ENCODE data around the gene GINS3.

The GINS3 gene

DNA sequence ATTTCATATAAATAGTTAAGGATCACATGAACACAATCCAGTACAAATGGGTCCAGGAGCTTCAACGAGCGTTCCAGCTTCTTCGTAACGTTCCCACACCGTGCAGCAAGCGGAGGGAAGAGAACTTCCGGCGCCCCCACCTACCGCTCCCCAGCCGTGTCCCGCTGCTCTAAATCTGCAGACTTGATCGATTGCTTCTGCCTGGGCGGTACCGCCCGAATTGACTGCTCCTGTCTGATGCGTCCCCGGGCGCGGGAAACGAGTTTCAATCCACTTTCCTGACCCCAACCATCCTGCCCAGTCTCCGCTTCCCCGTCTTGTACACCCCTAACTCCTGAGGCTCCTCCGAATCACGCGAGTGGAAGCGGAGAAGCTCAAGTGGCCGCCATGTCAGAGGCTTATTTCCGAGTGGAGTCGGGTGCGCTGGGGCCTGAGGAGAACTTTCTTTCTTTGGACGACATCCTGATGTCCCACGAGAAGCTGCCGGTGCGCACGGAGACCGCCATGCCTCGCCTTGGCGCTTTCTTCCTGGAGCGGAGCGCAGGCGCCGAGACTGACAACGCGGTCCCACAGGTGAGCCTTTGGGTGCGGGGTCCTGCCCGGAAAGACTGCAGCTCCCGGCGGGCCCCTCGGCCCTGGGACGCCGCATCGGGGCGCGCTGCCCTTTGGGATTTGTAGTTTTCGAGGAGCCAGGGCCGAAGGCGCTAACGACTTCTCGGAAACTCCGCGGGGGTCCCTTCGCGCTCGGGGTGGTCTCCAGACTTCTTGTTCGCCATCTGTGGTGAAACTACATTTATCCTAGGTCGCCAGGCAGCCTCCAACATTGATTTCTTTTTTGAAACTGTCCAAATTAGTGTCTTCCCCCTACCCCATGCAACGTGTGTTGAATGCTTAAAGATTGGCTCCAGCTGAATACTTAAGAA lies at the start of gene GINS3:
Gene GINS3, plus strand, starts transcription at position 257 of the 923 bp plus-strand sequence. Its CDS starts 131 bp downstream, at position 388.
- peak; percentile 78 for DNase-seq (ENCODE audit: low spot score)

DNA sequence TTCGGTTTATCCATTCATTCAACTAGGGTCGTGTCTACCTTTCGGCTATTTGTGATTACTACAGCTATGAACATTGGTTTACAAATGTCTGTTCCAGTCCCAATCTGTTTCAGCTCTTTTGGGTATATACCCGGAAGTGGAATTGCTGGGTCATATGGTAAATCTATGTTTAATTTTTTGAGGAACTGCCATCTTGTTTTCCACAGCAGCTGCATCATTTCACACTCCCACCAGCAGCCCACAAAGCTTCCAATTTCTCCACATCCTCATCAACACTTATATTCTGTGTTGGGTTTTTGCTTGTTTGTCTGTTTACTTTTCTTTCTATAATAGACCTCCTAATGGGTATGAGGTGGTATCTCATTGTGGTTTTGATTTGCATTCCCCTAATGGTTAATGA lies 48.7 kb upstream of the GINS3 start:
- no peak for DNase-seq (ENCODE audit: low spot score)

DNA sequence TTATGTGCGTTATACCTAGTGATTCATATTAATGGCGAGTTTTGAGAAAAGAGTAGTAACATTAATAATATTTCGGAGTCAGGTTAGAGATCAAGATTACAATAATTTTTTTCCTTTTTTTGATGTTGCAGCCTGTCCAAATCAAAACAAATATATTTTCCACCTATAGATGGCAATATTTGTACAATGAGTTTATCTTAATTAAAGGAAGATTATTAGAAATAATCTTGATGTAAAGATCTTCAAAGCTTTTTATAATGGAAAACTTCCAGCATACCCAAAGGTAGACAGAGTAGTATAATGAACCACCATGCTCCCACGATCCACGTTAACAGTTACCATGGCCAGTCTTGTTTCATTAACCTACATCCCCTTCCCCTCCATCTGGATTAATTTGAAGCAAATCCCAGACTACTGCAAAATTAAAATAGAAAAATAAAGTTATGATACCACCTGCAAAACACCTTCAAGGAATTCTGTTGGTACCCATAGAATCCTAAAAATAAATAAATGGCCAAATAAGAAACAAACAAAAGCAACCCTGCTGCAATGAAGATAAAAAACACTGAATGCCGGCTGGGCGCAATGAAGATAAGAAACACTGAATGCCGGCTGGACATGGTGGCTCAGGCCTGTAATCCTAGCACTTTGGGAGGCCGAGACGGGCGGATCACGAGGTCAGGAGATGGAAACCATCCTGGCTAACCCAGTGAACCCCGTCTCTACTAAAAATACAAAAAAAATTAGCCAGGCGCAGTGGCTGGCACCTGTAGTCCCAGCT lies 46.5 kb upstream of the GINS3 start:
- DNase-seq (ENCODE audit: low spot score): no peak

GRCh38 chr16:58346831-58347371 lies 45.4 kb upstream of the GINS3 start:
- DNase-seq (ENCODE audit: low spot score): no peak

GRCh38 chr16:58348986-58349385 lies 43.3 kb upstream of the GINS3 start:
- no peak for DNase-seq (ENCODE audit: low spot score)

GRCh38 chr16:58352690-58353089 lies 39.6 kb upstream of the GINS3 start:
- no peak for DNase-seq (ENCODE audit: low spot score)

GRCh38 chr16:58360041-58360634 lies 32.1 kb upstream of the GINS3 start:
- no peak for DNase-seq (ENCODE audit: low spot score)

DNA sequence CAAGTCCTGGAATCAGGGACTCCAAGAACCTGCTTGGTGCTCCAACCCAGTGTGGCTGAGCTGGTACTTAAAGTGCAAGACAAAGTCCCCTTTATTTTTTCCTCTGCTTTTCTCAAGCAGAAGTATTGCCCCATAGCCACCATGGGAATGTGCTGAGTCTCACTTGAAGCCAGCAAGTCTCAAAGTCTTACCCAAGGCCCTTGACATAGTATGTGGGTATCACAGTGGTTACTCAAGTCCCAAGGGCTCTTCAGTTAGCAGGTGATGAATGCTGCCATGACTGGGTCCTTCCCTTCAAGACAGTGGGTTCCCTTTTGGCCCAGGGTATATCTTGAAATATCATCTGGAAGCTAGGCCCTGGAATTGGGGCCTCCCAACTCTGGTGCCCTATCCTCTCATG lies 30.5 kb upstream of the GINS3 start:
- no peak for DNase-seq (ENCODE audit: low spot score)

DNA sequence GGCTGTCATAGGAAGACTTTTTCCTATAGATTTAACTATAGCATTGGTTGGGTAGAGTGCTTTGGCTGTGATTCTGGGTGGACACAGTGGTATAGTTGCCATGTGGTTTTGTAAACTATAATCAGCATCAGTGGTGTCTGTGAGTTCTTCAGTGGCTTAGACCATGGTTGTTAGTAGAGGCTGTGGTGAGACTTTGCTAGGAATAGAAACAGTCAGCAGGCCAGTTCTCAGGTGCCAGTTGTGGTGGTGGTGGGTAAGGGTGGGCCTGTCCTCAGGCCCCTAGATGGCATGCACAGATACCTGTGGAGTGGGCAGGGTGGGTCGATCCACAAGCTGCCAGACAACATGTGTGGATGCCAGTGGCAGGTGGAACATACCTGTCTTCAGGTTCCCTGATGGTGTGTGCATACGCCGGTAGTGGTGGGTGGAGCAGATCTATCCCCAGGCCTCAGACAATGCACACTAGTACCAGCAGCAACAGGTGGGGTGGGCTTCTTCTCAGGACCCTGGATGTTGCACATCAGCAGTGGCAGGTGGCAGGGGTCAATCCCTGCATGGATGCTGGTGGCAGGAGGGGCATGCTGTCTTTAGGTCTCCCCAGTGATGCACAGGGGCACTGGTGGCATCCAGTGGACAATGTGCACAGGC lies 28.4 kb upstream of the GINS3 start:
- DNase-seq (ENCODE audit: low spot score): no peak

GRCh38 chr16:58365623-58366022 lies 26.6 kb upstream of the GINS3 start:
- no peak for DNase-seq (ENCODE audit: low spot score)

DNA sequence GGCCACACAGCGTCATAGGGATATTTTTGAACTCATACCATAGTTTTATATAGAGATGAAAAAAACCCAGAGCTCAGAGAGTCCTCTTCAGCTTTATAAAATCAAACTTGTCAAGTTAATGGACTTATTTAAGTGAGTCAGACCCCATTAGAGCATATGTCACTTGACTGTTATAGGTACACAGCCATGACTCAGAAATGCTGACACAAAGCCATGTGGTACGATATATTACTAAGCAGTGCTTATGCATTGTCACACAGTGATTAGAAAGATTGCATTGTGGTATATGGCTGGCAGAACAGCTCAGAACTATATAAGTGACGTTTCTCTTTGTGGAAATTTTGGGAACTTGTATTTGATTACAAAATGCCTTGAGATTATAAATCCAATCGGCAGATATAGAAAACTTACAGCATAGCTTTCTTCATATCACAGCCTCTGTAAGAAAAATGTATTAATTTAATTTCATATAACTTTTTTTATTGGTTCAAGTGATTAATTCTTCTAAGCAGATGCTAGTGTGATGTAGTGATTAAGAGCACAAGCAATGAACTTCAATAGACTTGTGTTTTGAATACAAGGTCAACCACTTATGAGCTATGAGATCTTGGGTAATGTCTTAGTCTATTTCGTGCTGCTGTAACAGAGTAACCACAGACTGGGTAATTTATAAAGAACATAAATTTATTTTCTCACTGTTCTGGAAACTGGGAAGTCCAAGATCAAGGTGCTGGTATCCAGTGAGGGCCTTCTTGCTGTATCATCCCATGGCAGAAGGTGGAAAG lies 25.8 kb upstream of the GINS3 start:
- no peak for DNase-seq (ENCODE audit: low spot score)

DNA sequence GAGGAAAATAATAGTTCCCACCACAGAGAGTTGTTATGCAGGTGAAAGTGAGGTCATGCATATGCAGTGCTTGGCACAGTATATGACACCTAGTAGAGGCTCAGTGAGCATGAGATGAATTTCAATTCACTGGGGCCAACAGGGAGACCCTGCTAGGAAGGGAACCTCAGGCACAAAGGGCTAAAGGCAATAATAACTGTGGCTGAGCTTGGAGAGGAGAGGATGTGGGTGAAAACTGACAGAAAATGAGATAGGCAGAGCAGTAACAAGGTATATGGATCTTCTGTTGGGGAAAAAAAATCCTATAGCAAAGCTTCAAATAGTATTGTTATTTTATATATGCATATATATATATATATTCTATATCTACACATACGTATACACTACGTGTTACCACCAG lies 25.0 kb upstream of the GINS3 start:
- no peak for DNase-seq (ENCODE audit: low spot score)

DNA sequence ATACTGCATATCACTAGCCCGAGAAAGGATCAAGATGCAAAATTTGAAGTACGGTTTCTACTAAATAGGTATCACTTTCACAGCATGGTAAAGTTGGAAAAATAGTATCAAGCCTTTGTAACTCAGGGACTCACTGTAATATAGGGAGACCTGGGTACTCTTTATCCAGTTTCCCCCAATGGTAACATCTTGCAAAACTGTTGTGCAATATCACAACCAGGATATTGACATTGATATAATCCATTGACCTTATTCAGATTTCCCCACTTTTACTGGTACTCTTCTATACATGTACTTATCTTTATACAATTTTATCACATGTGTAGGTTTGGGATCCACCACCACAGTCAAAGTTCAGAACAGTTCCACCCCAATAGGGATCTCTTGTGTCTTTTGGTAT lies 20.4 kb upstream of the GINS3 start:
- no peak for DNase-seq (ENCODE audit: low spot score)

GRCh38 chr16:58375386-58375785 lies 16.9 kb upstream of the GINS3 start:
- no peak for DNase-seq (ENCODE audit: low spot score)

DNA sequence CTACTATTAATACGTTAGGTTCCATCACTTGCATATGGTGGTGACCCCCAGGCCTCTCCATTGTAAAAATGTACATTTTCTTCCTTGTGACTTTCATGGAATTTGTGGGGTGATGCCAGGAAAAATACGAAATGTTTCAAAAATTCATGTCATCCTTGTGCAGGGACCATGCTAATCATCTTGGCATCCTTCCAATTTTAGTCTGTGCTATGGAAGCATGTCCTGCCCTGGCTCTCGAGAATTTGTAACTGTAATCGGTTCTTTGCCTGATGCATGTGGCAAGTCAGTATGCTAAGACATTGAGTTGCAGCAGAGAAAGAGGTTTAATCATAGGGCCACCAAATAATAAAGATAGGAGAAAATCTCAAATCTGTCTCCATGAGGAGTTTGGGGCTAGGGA lies 14.3 kb upstream of the GINS3 start:
- DNase-seq (ENCODE audit: low spot score): no peak

DNA sequence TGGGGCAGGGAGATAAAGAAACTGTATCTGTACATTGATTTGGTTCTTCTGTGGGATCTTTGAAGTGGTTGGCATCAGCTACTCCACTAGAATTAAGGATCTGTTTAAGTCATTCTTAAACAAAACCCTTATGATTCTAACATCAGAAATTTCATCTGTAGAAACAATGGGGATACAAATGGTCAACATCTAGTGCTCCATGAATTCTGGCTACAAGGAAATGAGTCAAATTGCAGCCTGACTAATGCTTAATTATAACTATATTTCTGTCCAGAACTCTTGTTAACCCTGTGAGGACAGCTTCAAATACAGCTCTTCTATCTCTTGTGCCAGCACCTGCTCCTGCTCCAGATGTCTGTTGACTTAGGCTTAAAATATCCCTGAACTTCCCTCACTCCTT lies 13.9 kb upstream of the GINS3 start:
- DNase-seq (ENCODE audit: low spot score): no peak

GRCh38 chr16:58379736-58380135 lies 12.5 kb upstream of the GINS3 start:
- no peak for DNase-seq (ENCODE audit: low spot score)

- no peak for DNase-seq (ENCODE audit: low spot score)
Observed at GRCh38 chr16:58381661-58382060, 10.6 kb upstream of the GINS3 start.

DNA sequence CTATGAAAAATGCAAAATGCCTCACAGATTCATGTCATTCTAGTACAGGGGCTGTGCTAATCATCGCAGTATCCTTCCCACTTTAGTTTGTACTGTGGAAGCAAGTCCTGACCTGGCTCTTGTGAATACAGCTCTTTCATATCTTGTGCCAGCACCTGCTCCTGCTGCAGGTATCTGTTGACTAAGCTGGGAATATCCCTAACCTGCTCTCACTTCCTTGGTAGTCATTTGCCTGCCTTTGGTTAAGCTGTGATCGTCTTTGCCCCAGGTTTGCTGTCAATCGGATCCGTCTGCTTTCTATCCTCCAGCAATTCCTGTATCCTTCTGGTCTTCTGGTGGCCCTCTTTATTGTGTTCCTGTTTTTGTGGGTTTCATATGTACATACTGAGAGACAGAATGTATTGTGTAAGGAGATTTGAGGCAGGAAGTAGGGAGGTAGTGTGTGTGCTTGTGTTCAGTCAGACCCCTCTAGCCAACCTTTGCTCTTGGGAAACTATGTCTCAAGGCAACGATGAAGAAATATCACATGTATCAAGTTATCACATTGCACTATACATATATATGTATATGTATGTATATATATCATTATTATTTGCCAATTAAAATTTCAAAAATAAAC lies 7.7 kb upstream of the GINS3 start:
- DNase-seq (ENCODE audit: low spot score): no peak

DNA sequence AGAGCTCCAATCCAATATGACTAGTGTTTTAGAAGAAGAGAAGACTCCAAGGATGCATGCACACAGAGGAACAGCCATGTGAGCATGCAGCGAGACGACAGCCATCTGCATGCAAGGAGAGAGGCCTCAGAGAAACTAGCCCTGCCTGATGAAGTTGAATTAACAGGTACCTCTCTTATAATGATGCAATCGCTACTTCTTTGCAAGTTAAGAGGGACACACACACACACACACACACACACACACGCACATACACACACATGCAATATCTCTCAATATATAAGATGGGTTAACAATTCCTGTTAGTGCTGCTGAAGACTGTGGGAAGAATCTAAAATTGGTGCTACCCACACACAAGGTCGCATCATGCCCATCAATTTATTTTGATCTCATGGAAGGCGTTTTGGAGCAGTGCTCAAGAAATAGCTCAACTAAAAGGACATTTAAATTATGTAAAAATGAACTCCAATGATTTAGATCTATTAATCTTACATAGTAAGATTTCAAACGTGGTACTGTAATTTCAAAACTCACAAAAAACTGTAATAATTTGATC lies 7.0 kb upstream of the GINS3 start:
- DNase-seq (ENCODE audit: low spot score): no peak

Measured in CD4-positive, alpha-beta T cell treated with Interleukin-6 at 100 ng/mL for 8 hours (primary cell).